GM12878 (cell line): Measurements from ENCODE around the gene SPRR5. TPM values are rescaled to one million over a fixed set of nuclear protein-coding genes. Genes with fewer than 3 reads are reported as not detected.

Experiments
- ATAC-seq: fragments of 200-7000 bp; cut with Tn5 transposase; 3 replicates; pipeline ENCODE4 v1.9.1; 2020; ENCODE audit warnings: mild to moderate bottlenecking, moderate library complexity
- BruUV-seq: library from RNA; stranded (reverse); fragments of 400-500 nt; replicated peaks from 2 replicates; lab custom pipeline; 2021; lab: Mats Ljungman, UMichigan
- CTCF ChIA-PET: fragments of 300-600 bp; sonication (Branson Sonifier 250); formaldehyde crosslinking; extraction: SDS; loops from one replicate; lab custom pipeline; 2021; ENCODE audit warnings: inconsistent platforms; lab: Yijun Ruan, JAX
- POLR2A ChIA-PET: fragments of 350-600 bp; formaldehyde crosslinking; extraction: SDS; loops from one replicate; lab custom pipeline; 2021; ENCODE audit warnings: inconsistent platforms; lab: Charles Lee
- RAD21 ChIA-PET: fragments of 300-600 bp; sonication (Branson Sonifier 250); formaldehyde crosslinking; loops from one replicate; lab custom pipeline; 2023; ENCODE audit warnings: antibody characterized with exemption; ENCODE audit not compliant: unreplicated experiment; lab: Charles Lee
- SMC1A ChIA-PET: fragments of 300-600 bp; sonication (Branson Sonifier 250); formaldehyde crosslinking; loops from one replicate; lab custom pipeline; 2023; ENCODE audit not compliant: unreplicated experiment, uncharacterized antibody; lab: Charles Lee
- DNase-seq: peaks from one replicate; pipeline ENCODE4 v3.0.0-alpha.2; 2011; ENCODE audit warnings: low read depth, low spot score
- FAIRE-seq: peaks from 3 replicates; lab custom pipeline; 2011; peaks lifted over from hg19 to GRCh38; lab: Jason Lieb, UNC
- H2AFZ ChIP-seq: 2 replicates; pipeline ENCODE4 v1.6.0; 2011; ENCODE audit warnings: low read depth, low read length, control low read depth; ENCODE audit not compliant: control insufficient read depth
- H3K27ac ChIP-seq: 2 replicates; pipeline ENCODE4 v1.5.1; 2011; ENCODE audit warnings: control low read depth; ENCODE audit not compliant: control insufficient read depth, insufficient read depth
- H3K27me3 ChIP-seq, 2 experiments: replicated peaks in 1 of 2; 2 replicates each; pipeline versions ENCODE4 v1.6.0 to v1.6.1; 2011; ENCODE audit warnings: low read length in 1 of 2; ENCODE audit not compliant: control insufficient read depth in 2 of 2, insufficient read depth in 2 of 2
- H3K36me3 ChIP-seq, 2 experiments: 2 replicates each; pipeline ENCODE4 v1.5.1; 2011; ENCODE audit warnings: low read length in 1 of 2; ENCODE audit not compliant: control insufficient read depth in 2 of 2, insufficient read depth in 2 of 2
- H3K4me1 ChIP-seq: 2 replicates; pipeline ENCODE4 v1.6.1; 2011; ENCODE audit warnings: mild to moderate bottlenecking, low read length, moderate library complexity, mixed read lengths; ENCODE audit not compliant: control insufficient read depth, insufficient read depth
- H3K4me2 ChIP-seq: 2 replicates; pipeline ENCODE4 v1.6.0; 2011; ENCODE audit warnings: control low read depth; ENCODE audit not compliant: control insufficient read depth, insufficient read depth
- H3K4me3 ChIP-seq: fragments of 200-600 bp; sonication (generic); 2 replicates; pipeline ENCODE4 v1.5.1; 2016
- H3K79me2 ChIP-seq: 2 replicates; pipeline ENCODE4 v1.6.0; 2011; ENCODE audit warnings: low read length; ENCODE audit not compliant: control insufficient read depth, insufficient read depth
- H3K9ac ChIP-seq: 2 replicates; pipeline ENCODE4 v1.8.0; 2011; ENCODE audit warnings: low read length, control low read depth, mixed read lengths; ENCODE audit not compliant: control insufficient read depth, insufficient read depth
- H3K9me3 ChIP-seq: replicated peaks from 3 replicates; pipeline ENCODE4 v1.5.1; 2011; ENCODE audit warnings: mild to moderate bottlenecking, low read length; ENCODE audit not compliant: control insufficient read depth, insufficient read depth
- H4K20me1 ChIP-seq: 2 replicates; pipeline ENCODE4 v1.6.0; 2011; ENCODE audit not compliant: control insufficient read depth, insufficient read depth
- BCL11A ChIP-seq: IDR thresholded peaks from 2 replicates; pipeline ENCODE4 v1.6.1; 2011; ENCODE audit warnings: low read depth, low read length
- BHLHE40 ChIP-seq, 2 experiments: fragments of 450-650 bp in 1 of 2; IDR thresholded peaks; 2 replicates each; pipeline ENCODE4 v1.6.1; 2011 to 2017; ENCODE audit warnings: low read depth in 2 of 2, borderline replicate concordance in 1 of 2, improper control_type of control experiment in 1 of 2, low read length in 1 of 2, mild to moderate bottlenecking in 1 of 2
- BRCA1 ChIP-seq: IDR thresholded peaks from 2 replicates; pipeline ENCODE4 v1.6.1; 2011; ENCODE audit warnings: low read depth, low read length, improper control_type of control experiment
- CBX3 ChIP-seq: fragments of 200-600 bp; sonication (generic); IDR thresholded peaks from 2 replicates; pipeline ENCODE4 v1.6.1; 2016; ENCODE audit warnings: low read depth, borderline replicate concordance
- CHD1 ChIP-seq: IDR thresholded peaks from 2 replicates; pipeline ENCODE4 v1.6.1; 2012; ENCODE audit warnings: low read depth, low read length, improper control_type of control experiment
- DPF2 ChIP-seq: fragments of 450-650 bp; IDR thresholded peaks from 2 replicates; pipeline ENCODE4 v1.6.1; 2017; ENCODE audit warnings: mild to moderate bottlenecking
- EGR1 ChIP-seq, 2 experiments: IDR thresholded peaks; 1 replicate in 1 of 2; 2 replicates in 1 of 2; pipeline ENCODE4 v1.6.1; 2011 to 2012; ENCODE audit warnings: low read depth in 2 of 2, low read length in 2 of 2, borderline replicate concordance in 1 of 2, mild to moderate bottlenecking in 1 of 2, moderate library complexity in 1 of 2
- HDAC2 ChIP-seq: fragments of 200-600 bp; sonication (generic); IDR thresholded peaks from 2 replicates; pipeline ENCODE4 v1.6.1; 2017
- PRDM15 ChIP-seq: fragments of 450-650 bp; formaldehyde crosslinking; IDR thresholded peaks from 2 replicates; pipeline ENCODE4 v1.4.0; 2020; ENCODE audit warnings: mild to moderate bottlenecking, moderate library complexity
- RB1 ChIP-seq: fragments of 450-650 bp; formaldehyde crosslinking; IDR thresholded peaks from 2 replicates; pipeline ENCODE4 v1.6.1; 2017; ENCODE audit warnings: mild to moderate bottlenecking, borderline replicate concordance
- RELA ChIP-seq: fragments of 450-650 bp; IDR thresholded peaks from 2 replicates; pipeline ENCODE4 v1.8.0; 2014; ENCODE audit warnings: borderline replicate concordance; ENCODE audit not compliant: partially characterized antibody
- SIX5 ChIP-seq: IDR thresholded peaks from 2 replicates; pipeline ENCODE4 v1.6.1; 2011; ENCODE audit warnings: mild to moderate bottlenecking, low read depth, low read length, moderate library complexity; ENCODE audit not compliant: severe bottlenecking
- SMAD5 ChIP-seq: IDR thresholded peaks from 2 replicates; pipeline ENCODE4 v1.6.1; 2016; ENCODE audit warnings: antibody characterized with exemption, low read depth
- SP1 ChIP-seq: IDR thresholded peaks from one replicate; pipeline ENCODE4 v1.6.1; 2011; ENCODE audit warnings: low read depth, low read length
- TCF12 ChIP-seq: IDR thresholded peaks from 2 replicates; pipeline ENCODE4 v1.6.1; 2011; ENCODE audit warnings: low read depth, mild to moderate bottlenecking, low read length
- YBX1 ChIP-seq: fragments of 450-650 bp; IDR thresholded peaks from 2 replicates; pipeline ENCODE4 v1.6.1; 2016; ENCODE audit warnings: antibody characterized with exemption
- ZNF217 ChIP-seq: fragments of 450-650 bp; IDR thresholded peaks from 2 replicates; pipeline ENCODE4 v1.6.1; 2017; ENCODE audit warnings: antibody characterized with exemption, mild to moderate bottlenecking
- WGBS: methylation state at CpG from one replicate; pipeline ENCODE4 v1.1.6; 2016; ENCODE audit warnings: low lambda C conversion rate; ENCODE audit not compliant: insufficient replicate concordance, insufficient coverage; ENCODE audit errors: missing lambda C conversion rate; 5-methylcytosine and 5-hydroxymethylcytosine counted together
- in situ Hi-C: fragments of 300-500 bp; cut with MboI; formaldehyde crosslinking; loops from 9 replicates; pipeline ENCODE4 v1.14.3; 2018; ENCODE audit warnings: mixed read lengths
- intact Hi-C: fragments of 100-400 bp; cut with micrococcal nuclease; formaldehyde crosslinking; loops from one replicate; pipeline ENCODE4 v1.14.2; 2022; ENCODE audit not compliant: unreplicated experiment
- polyA plus RNA-seq, 11 experiments: library from polyadenylated mRNA; depleted of rRNA in 4 of 11; unstranded in 6 of 11; stranded (reverse) in 5 of 11; fragments of >200 nt; fragmentation: Nextera tagmentation in 4 of 11; fragmentation: Illumina TruSeq in 1 of 11; extraction: Ambion mirVana in 4 of 11; extraction: Trizol in 1 of 11; gene quantifications; 1 replicate in 1 of 11; 2 replicates in 10 of 11; pipeline versions ENCODE4 v1.2.1 to v1.2.3, GENCODE V29; 2011 to 2016; ENCODE audit warnings: inconsistent platforms in 2 of 11, missing spikeins in 2 of 11, low read depth in 1 of 11
- total RNA-seq, 4 experiments: library from RNA; depleted of rRNA in 3 of 4; stranded (reverse); fragments of >200 nt in 3 of 4; fragmentation: Illumina TruSeq in 1 of 4; extraction: Trizol in 1 of 4; gene quantifications; 2 replicates each; pipeline versions ENCODE4 v1.2.1 to v1.2.3, GENCODE V29; 2013 to 2021
- TF ChIP-seq, protein P1 (sequence below): fragments of 450-650 bp; IDR thresholded peaks from 2 replicates; pipeline ENCODE4 v1.6.1; 2017; ENCODE audit warnings: mild to moderate bottlenecking, low read depth, inconsistent platforms; ENCODE audit not compliant: poor library complexity, severe bottlenecking
- TF ChIP-seq, protein P2 (sequence below): IDR thresholded peaks from 2 replicates; pipeline ENCODE4 v1.6.1; 2012; ENCODE audit warnings: low read depth, low read length, improper control_type of control experiment

SPRR5 gene
- total and polyA plus RNA-seq, 10 of the 15 experiments (the other 5 are each of a cell fraction or from before 2014, with no cell fraction given) = not detected

- SMC1A ChIA-PET = interaction anchor here (0.7 kb wide), 1 partner anchor 230 kb away, joined by 3 read pairs; no protein-coding TSS in a partner anchor
- H3K79me2 ChIP-seq = no peaks in the 10 kb centered on the region
- H2AFZ ChIP-seq = no peak overlapping the region
- no peak overlapping the region for H3K4me3 ChIP-seq
- no peaks in the 10 kb centered on the region for H4K20me1 ChIP-seq
- H3K9ac ChIP-seq = no peak overlapping the region
- intact Hi-C loops = no loop called here
- CTCF ChIA-PET = interaction anchor here (1.2 to 7.6 kb wide), 3 partner anchors 98 to 318 kb away, joined by 3 to 66 read pairs (median 6); partner anchors contain the start of gene SPRR2A
- ATAC-seq (no peak), DNase-seq (no peak), FAIRE-seq (no peak)
- no peaks in the 10 kb centered on the region for H3K4me1 ChIP-seq
- POLR2A ChIA-PET = no interaction called here
- WGBS = 67% methylated on average over 3 of the region's 3 CpGs
- H3K27ac ChIP-seq = no peak overlapping the region
- no TSS peak for BruUV-seq
- RAD21 ChIA-PET = no interaction called here
- TF ChIP-seq RB1 (no peak), EGR1 (IDR thresholded peaks at IDR 0.05; ENCODE audit: borderline replicate concordance in 1 of 2, low read depth in 2 of 2, low read length in 2 of 2) (no peak), HDAC2 (no peak), PRDM15 (CRISPR knock-in tag) (no peak), BCL11A (no peak), CHD1 (no peak), BRCA1 (no peak), SMAD5 (no peak), SIX5 (no peak), BHLHE40 (IDR thresholded peaks at IDR 0.05; ENCODE audit: borderline replicate concordance in 1 of 2, low read depth in 2 of 2, low read length in 1 of 2) (no peak), SP1 (no peak), YBX1 (no peak), DPF2 (no peak), TCF12 (no peak), ZNF217 (no peak), RELA (no peak), CBX3 (no peak)
- TF ChIP-seq, protein P1, sequence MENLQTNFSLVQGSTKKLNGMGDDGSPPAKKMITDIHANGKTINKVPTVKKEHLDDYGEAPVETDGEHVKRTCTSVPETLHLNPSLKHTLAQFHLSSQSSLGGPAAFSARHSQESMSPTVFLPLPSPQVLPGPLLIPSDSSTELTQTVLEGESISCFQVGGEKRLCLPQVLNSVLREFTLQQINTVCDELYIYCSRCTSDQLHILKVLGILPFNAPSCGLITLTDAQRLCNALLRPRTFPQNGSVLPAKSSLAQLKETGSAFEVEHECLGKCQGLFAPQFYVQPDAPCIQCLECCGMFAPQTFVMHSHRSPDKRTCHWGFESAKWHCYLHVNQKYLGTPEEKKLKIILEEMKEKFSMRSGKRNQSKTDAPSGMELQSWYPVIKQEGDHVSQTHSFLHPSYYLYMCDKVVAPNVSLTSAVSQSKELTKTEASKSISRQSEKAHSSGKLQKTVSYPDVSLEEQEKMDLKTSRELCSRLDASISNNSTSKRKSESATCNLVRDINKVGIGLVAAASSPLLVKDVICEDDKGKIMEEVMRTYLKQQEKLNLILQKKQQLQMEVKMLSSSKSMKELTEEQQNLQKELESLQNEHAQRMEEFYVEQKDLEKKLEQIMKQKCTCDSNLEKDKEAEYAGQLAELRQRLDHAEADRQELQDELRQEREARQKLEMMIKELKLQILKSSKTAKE = no peak
- TF ChIP-seq, protein P2, sequence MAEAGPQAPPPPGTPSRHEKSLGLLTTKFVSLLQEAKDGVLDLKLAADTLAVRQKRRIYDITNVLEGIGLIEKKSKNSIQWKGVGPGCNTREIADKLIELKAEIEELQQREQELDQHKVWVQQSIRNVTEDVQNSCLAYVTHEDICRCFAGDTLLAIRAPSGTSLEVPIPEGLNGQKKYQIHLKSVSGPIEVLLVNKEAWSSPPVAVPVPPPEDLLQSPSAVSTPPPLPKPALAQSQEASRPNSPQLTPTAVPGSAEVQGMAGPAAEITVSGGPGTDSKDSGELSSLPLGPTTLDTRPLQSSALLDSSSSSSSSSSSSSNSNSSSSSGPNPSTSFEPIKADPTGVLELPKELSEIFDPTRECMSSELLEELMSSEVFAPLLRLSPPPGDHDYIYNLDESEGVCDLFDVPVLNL = no peak
- TF ChIP-seq, all 136 proteins: peak for 0
- Histone ChIP-seq H3K27me3 (0 out of 4 replicates have a peak, but pooled peaks cover 0 to 2% of the 10 kb centered on the region in 2 experiments), H3K9me3 (no peaks in the 10 kb centered on the region), H3K36me3 (no peaks in the 10 kb centered on the region), H3K4me2 (no peak overlapping the region)
- in situ Hi-C loops = no loop called here
Measured at GRCh38 chr1:152959273-152959672, 12.3 kb downstream of the SPRR5 start.
